Mucosa of rectum (tissue), 2 donors: ENCODE data around the gene ATP5F1D.

Source experiments
- H3K27ac ChIP-seq, 2 donors: one replicate each; pipeline ENCODE4 v1.7.0; 2013; ENCODE audit warnings: inconsistent platforms in 2 of 2, low read depth in 2 of 2, low read length in 2 of 2
- H3K27me3 ChIP-seq, 2 donors: one replicate each; pipeline ENCODE4 v1.7.0; 2013; ENCODE audit warnings: low read length in 2 of 2; ENCODE audit not compliant: control insufficient read depth in 2 of 2, insufficient read depth in 2 of 2
- H3K36me3 ChIP-seq, 2 donors: one replicate each; pipeline ENCODE4 v1.7.0; 2013; ENCODE audit warnings: low read length in 2 of 2; ENCODE audit not compliant: control insufficient read depth in 2 of 2, insufficient read depth in 2 of 2
- H3K4me1 ChIP-seq, 2 donors: one replicate each; pipeline ENCODE4 v1.7.0; 2013; ENCODE audit warnings: low read length in 2 of 2, mild to moderate bottlenecking in 1 of 2; ENCODE audit not compliant: control insufficient read depth in 2 of 2, insufficient read depth in 2 of 2
- H3K4me3 ChIP-seq, 2 donors: one replicate each; pipeline ENCODE4 v1.7.0; 2013; ENCODE audit warnings: low read length in 2 of 2
- H3K9ac ChIP-seq, 2 donors: one replicate each; pipeline ENCODE4 v1.7.0; 2013; ENCODE audit warnings: low read length in 2 of 2, low read depth in 1 of 2, mild to moderate bottlenecking in 1 of 2
- H3K9me3 ChIP-seq, 2 donors: one replicate each; pipeline ENCODE4 v1.7.0; 2013; ENCODE audit warnings: low read length in 2 of 2; ENCODE audit not compliant: control insufficient read depth in 2 of 2
- donor health status: healthy.
- donor health status: Normal muscosa, but diverticular disease.

The ATP5F1D gene

DNA sequence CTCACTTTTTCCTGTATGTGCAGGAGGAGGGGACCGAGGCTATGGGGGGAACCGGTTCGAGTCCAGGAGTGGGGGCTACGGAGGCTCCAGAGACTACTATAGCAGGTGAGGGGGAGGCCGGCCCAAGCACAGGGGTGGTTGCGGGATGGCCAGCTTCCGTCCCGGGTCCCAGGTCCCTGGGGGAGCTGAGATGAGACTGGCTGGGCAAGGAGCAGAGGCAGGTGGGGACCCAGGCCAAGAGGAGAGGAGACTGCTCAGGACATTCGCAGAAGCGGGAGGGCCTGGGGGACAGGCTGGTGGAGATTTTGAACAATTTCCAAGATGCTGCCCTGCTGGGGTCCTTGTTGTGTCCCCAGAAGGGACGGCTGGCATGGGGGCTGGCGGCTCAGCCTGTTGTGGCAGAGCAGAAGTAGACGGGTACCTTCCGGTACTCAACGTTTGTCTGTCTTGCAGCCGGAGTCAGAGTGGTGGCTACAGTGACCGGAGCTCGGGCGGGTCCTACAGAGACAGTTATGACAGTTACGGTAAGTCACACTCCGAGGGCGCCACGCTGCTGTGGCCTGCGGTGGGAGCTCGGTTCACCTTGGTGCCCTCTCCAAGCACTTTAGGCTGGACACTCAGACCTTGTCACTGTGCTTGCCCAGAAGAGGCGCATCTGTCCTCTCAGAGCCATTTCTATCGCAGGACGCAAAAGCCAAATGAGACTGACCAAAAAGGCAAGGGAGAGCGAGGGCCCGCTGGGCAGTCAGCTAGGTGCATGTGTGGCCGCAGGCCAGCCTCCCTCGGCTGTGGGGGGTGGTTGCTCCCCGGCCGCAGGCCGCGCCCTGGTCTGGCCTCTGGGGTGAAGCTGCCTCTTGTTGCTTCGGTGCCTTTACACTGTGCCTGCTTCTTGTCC, 30.2 kb downstream of the ATP5F1D start:
- Histone ChIP-seq H3K36me3 (peaks cover 41 to 46% of the 10 kb centered on the region in 2 donors), H3K9me3 (no peaks in the 10 kb centered on the region), H3K4me1 (peaks cover 76 to 78% of the 10 kb centered on the region in 2 donors), H3K27ac (peak overlapping the region in 1 of 2 donors; percentile 24), H3K27me3 (no peaks in the 10 kb centered on the region), H3K9ac (peak overlapping the region in 1 of 2 donors; percentile 96), H3K4me3 (peak overlapping the region; percentile 49 to 98)

DNA sequence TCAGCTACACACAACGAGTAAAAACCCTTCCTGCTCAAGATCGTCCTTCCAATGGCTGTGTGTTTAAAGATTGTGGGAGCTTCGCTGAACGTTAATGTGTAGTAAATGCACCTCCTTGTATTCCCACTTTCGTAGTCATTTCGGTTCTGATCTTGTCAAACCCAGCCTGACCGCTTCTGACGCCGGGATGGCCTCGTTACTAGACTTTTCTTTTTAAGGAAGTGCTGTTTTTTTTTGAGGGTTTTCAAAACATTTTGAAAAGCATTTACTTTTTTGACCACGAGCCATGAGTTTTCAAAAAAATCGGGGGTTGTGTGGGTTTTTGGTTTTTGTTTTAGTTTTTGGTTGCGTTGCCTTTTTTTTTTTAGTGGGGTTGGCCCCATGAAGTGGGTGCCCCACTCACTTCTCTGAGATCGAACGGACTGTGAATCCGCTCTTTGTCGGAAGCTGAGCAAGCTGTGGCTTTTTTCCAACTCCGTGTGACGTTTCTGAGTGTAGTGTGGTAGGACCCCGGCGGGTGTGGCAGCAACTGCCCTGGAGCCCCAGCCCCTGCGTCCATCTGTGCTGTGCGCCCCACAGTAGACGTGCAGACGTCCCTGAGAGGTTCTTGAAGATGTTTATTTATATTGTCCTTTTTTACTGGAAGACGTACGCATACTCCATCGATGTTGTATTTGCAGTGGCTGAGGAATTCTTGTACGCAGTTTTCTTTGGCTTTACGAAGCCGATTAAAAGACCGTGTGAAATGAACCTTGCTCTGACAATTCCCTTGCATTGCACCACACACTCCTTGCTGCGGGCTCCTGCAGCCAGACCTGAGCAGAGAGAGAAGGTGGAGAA, 31.1 kb downstream of the ATP5F1D start:
- peak overlapping the region; percentile 39 to 54 for H3K27ac ChIP-seq
- H3K36me3 ChIP-seq, result peaks cover 41 to 46% of the 10 kb centered on the region in 2 donors
- peak overlapping the region; percentile 15 to 33 for H3K4me3 ChIP-seq

DNA sequence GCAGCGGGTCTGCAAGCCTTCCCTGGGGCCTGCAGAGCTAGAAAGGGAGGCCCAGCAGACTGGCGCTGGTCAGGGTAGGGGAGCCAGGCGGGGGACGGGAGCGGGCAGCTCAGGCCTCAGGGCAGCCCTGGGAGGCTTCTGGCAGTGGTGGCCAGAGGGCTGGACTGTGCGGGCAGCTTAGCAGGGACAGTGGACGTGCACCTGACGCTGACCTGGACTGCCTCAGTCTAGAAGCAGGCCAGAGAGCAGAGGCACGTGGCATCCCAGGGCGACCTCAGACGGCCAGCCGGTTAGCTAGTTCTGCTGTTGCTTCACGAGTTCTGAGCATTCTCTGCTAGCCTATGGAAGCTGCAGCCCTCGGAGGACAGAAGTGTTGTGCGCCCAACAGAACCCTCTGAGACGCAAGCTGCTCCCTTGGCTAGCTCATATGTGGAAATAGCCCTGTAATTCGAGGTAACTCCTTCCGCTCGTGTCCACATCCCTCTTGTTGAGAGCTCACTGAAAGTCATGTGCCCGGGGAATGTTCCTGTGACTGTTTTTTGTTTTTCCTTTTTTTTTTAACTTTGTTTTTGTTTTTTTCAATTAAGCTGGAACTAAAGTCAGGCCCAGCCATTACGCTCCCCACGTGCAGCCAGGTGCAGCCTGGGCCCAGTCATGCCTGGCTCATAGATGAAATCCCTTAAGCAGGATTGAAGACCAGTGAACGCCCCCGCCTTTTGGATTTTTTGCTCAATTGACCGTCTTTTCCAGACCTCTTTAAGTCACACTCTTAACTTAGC, 31.9 kb downstream of the ATP5F1D start:
- H3K36me3 ChIP-seq, result peaks cover 41 to 46% of the 10 kb centered on the region in 2 donors
- H3K27me3 ChIP-seq, result no peaks in the 10 kb centered on the region
- peaks cover 64 to 68% of the 10 kb centered on the region in 2 donors for H3K4me1 ChIP-seq
- no peak overlapping the region for H3K9ac ChIP-seq
- H3K27ac ChIP-seq, result peak overlapping the region; percentile 39 to 54
- no peak overlapping the region for H3K4me3 ChIP-seq
- no peaks in the 10 kb centered on the region for H3K9me3 ChIP-seq

More for the DNA sequence above, 31.1 kb downstream of the ATP5F1D start:
- Histone ChIP-seq H3K9me3 (no peaks in the 10 kb centered on the region), H3K4me1 (peaks cover 72 to 74% of the 10 kb centered on the region in 2 donors), H3K27me3 (no peaks in the 10 kb centered on the region), H3K9ac (no peak overlapping the region)

DNA sequence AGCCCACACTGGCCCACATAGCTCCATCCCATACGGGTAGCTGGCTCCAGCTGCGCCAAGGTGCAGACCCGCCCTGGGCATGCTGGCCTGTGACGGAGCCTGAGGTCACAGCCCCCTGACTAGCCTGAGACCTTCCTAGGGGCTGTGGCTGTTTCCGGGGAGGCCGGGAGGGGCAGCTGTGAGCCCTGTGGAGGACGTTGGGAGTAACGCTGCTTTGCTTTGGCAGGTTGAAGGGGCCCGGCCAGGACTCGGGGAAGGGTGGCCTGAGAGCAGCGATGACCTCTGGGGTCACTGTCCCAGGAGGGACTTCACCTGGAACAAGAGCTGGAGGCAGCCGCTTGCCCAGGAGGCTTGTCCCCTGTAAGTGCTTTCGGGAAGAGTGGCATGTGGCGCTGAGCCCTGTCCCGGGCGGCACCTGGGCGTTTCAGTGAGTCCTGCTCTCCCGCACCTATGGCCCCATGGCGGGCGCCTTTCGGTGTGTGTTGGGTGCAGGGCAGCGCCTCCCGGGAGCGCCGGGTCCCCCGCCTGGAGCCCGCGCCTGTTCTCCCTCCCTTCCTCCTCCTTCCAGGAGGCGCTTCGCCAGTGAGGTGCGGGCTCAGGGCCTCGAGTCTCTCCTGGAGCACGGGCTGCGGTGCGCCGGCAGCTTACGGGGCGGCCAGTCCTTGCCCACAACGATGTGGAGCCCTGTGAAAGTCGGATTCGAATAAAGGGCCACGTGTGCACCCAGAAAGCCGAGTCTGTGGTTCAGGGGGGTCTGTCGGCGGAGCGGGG, 32.7 kb downstream of the ATP5F1D start:
- Histone ChIP-seq H3K4me1 (peaks cover 61 to 64% of the 10 kb centered on the region in 2 donors), H3K9ac (peak overlapping the region in 1 of 2 donors; percentile 94)

DNA sequence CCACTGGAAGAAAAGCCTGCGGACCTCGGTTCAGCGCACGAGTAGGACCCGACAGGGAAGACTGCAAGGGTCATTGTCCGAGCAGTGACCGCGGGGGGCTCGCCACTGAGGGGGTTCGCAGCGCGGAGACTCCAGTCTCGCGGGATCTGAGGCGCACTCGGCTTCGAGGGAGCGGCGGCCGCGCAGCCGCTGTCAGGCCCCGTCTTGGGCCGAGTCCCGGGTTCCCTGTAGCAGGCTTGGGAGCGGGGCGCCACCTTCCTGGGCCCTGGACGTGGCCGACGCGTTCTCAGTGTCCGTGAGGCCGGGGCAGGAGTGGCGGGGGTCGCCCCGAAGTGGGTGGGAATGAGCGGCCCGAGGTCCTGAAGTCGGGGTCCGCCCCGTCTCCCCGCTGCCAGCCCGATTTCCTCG, 33.3 kb downstream of the ATP5F1D start:
- Histone ChIP-seq H3K9ac (peak overlapping the region in 1 of 2 donors; percentile 94), H3K36me3 (peaks cover 48 to 56% of the 10 kb centered on the region in 2 donors), H3K4me3 (peak overlapping the region; percentile 41 to 85), H3K27ac (peak overlapping the region; percentile 99 to 100), H3K9me3 (no peaks in the 10 kb centered on the region), H3K27me3 (no peaks in the 10 kb centered on the region), H3K4me1 (peaks cover 59 to 64% of the 10 kb centered on the region in 2 donors)

More for the DNA sequence above, 32.7 kb downstream of the ATP5F1D start:
- H3K9me3 ChIP-seq, result no peaks in the 10 kb centered on the region
- peak overlapping the region; percentile 41 to 85 for H3K4me3 ChIP-seq
- peaks cover 46 to 52% of the 10 kb centered on the region in 2 donors for H3K36me3 ChIP-seq
- no peaks in the 10 kb centered on the region for H3K27me3 ChIP-seq
- peak overlapping the region; percentile 99 to 100 for H3K27ac ChIP-seq

DNA sequence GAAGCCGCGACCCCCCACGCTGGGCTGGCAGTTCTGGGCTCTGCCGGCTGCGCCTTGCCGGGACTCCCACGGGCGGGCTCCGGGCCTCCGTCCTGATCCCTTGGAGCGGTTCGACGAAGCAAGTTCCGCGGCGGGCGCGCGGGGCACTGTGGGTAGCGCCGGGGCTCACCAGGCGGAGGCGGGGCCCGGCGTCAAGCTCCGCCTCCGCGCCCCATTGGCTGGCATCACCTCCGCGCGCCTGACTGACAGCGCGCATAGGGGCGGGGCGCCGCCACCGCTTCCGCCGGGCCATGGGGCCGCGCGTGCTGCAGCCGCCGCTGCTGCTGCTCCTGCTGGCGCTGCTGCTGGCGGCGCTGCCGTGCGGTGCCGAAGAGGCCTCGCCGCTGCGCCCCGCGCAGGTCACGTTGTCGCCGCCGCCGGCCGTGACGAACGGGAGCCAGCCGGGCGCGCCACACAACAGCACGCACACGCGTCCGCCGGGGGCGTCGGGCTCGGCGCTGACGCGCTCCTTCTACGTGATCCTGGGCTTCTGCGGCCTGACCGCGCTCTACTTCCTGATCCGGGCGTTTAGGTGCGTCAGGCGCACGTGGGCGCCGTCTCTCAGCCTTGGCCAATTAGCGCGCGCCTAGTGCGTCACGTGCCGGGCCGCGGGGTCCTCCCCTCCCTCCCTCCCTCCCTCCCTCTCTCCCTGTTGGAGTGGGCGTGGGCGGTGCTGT, 33.9 kb downstream of the ATP5F1D start, which contains the start of gene FAM174C:
TSS of gene FAM174C (plus strand) at position 271 of the 716 bp plus-strand sequence. CDS start at position 291, 20 bp downstream.
- Histone ChIP-seq H3K4me3 (peak within 1 kb of the TSS; percentile 78 to 85), H3K36me3 (peaks cover 48 to 53% of the 10 kb centered on the region in 2 donors), H3K9ac (peak within 1 kb of the TSS; percentile 88 to 94)

DNA sequence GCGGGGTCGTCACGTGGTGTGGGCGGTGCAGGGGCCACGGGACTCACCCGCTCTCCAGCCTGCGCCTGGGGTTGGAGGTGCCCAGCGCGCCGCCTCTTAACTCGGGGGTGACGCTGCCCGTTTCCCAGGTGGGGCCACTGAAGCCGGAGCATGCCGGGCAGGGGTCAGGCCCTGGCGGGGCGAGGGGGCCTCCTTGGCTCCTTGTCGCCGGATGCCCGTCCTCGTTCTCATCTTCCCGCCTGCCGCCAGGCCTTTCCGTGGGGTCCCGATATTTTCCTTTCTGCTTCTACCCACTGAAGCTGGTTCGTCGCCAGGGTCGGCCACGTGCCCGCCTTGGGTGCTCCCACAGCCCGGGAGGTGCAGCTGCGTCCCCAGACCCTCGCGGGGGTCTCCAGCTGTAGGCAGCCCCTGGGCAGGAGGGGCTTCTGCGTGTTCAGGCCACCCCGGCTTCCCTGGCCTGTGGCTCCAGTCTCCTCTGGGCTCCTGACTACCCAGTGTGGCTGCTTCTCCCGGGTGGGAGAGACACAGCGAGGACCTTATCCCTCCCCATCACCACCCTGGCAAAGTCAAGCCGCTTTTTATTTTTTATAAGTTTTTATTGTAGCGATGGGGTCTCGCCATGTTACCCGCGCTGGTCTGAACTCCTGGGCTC, 34.6 kb downstream of the ATP5F1D start:
- H3K27me3 ChIP-seq, result no peaks in the 10 kb centered on the region
- H3K36me3 ChIP-seq, result peaks cover 45 to 48% of the 10 kb centered on the region in 2 donors
- peak overlapping the region; percentile 88 to 94 for H3K9ac ChIP-seq
- H3K27ac ChIP-seq, result peak overlapping the region; percentile 99 to 100
- peak overlapping the region; percentile 78 to 85 for H3K4me3 ChIP-seq
- peaks cover 46 to 54% of the 10 kb centered on the region in 2 donors for H3K4me1 ChIP-seq
- no peaks in the 10 kb centered on the region for H3K9me3 ChIP-seq

More for the DNA sequence above, 33.9 kb downstream of the ATP5F1D start, which contains the start of gene FAM174C:
- Histone ChIP-seq H3K27me3 (no peaks in the 10 kb centered on the region), H3K4me1 (peaks cover 53 to 61% of the 10 kb centered on the region in 2 donors), H3K27ac (peak within 1 kb of the TSS; percentile 99 to 100), H3K9me3 (no peaks in the 10 kb centered on the region)

DNA sequence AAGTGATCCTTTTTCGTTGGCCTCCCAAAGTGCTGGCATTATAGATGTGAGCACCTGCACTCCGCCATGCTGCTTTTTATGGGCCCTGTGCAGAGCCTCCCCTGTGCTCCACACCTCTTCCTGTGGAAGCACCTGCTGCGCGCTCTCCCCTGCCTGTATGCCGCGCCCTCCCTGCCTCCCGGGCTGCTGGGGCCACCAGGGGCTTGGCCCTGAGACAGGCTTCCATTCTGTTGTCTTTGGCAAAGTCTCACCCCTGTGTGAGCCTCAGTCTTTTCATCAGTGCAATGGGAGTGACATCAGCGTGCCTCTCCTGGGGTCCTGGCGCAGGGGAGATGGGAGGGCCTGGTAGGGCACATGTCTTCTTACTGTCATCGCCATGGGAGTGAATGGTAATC, 35.1 kb downstream of the ATP5F1D start:
- H3K27me3 ChIP-seq, result no peaks in the 10 kb centered on the region
- peaks cover 41 to 49% of the 10 kb centered on the region in 2 donors for H3K4me1 ChIP-seq
- H3K27ac ChIP-seq, result peak overlapping the region; percentile 99 to 100
- peak overlapping the region; percentile 78 to 85 for H3K4me3 ChIP-seq
- H3K9me3 ChIP-seq, result no peaks in the 10 kb centered on the region
- H3K9ac ChIP-seq, result peak overlapping the region; percentile 88 to 94
- peaks cover 40 to 43% of the 10 kb centered on the region in 2 donors for H3K36me3 ChIP-seq
